ENCODE measurements around the gene FBXO15.
A peak's percentile ranks its signal among the peaks of the same experiment; 100 is the strongest.

The FBXO15 gene

GRCh38 chr18:74110976-74111375 lies 36.7 kb downstream of the FBXO15 start:
- no peak for DNase-seq

- DNase-seq: no peak
Measured at GRCh38 chr18:74110149-74110548, 37.5 kb downstream of the FBXO15 start.

- DNase-seq: no peak
Measured at GRCh38 chr18:74108460-74108859, 39.2 kb downstream of the FBXO15 start.

- DNase-seq: no peak
Measured at GRCh38 chr18:74097803-74098202, 49.8 kb downstream of the FBXO15 start.

GRCh38 chr18:74092922-74093321 lies 54.7 kb downstream of the FBXO15 start:
- DNase-seq: no peak

GRCh38 chr18:74084184-74084855 lies 63.3 kb downstream of the FBXO15 start:
- no peak for DNase-seq

GRCh38 chr18:74083557-74083952 lies 64.1 kb downstream of the FBXO15 start:
- no peak for DNase-seq

GRCh38 chr18:74082742-74083556 lies 64.7 kb downstream of the FBXO15 start:
- no peak for DNase-seq

- peak; percentile 7 for DNase-seq
Measured at GRCh38 chr18:74081966-74082741, 65.5 kb downstream of the FBXO15 start.

GRCh38 chr18:74078257-74078656 lies 69.4 kb downstream of the FBXO15 start:
- no peak for DNase-seq

GRCh38 chr18:74074668-74075564 lies 72.7 kb downstream of the FBXO15 start:
- no peak for DNase-seq

- DNase-seq: no peak
Measured at GRCh38 chr18:74073957-74074667, 73.5 kb downstream of the FBXO15 start.

- no peak for DNase-seq
Measured at GRCh38 chr18:74069178-74070050, 78.2 kb downstream of the FBXO15 start.

- DNase-seq: no peak
Measured at GRCh38 chr18:74068296-74068695, 79.3 kb downstream of the FBXO15 start.

GRCh38 chr18:74066018-74066417 lies 81.6 kb downstream of the FBXO15 start:
- DNase-seq: no peak

GRCh38 chr18:74065366-74065765 lies 82.3 kb downstream of the FBXO15 start:
- DNase-seq: no peak

GRCh38 chr18:74064510-74064909 lies 83.1 kb downstream of the FBXO15 start:
- no peak for DNase-seq

- DNase-seq: no peak
Measured at GRCh38 chr18:74063557-74063956, 84.1 kb downstream of the FBXO15 start.

GRCh38 chr18:74063023-74063422 lies 84.6 kb downstream of the FBXO15 start:
- no peak for DNase-seq

GRCh38 chr18:74062037-74062436 lies 85.6 kb downstream of the FBXO15 start:
- no peak for DNase-seq

- DNase-seq: no peak
Measured at GRCh38 chr18:74060579-74060978, 87.1 kb downstream of the FBXO15 start.
